EH (cell line): ENCODE measurements around the gene ARHGEF4.
A peak's percentile ranks its signal among the peaks of the same experiment; 100 is the strongest.

Experiments used
- DNase-seq: peaks from one replicate; pipeline ENCODE4 v3.0.0-alpha.2; 2015; ENCODE audit warnings: low read depth

The ARHGEF4 gene

GRCh38 chr2:130851624-130852382 is 15.1 kb downstream of the ARHGEF4 start:
- no peak for DNase-seq

DNA sequence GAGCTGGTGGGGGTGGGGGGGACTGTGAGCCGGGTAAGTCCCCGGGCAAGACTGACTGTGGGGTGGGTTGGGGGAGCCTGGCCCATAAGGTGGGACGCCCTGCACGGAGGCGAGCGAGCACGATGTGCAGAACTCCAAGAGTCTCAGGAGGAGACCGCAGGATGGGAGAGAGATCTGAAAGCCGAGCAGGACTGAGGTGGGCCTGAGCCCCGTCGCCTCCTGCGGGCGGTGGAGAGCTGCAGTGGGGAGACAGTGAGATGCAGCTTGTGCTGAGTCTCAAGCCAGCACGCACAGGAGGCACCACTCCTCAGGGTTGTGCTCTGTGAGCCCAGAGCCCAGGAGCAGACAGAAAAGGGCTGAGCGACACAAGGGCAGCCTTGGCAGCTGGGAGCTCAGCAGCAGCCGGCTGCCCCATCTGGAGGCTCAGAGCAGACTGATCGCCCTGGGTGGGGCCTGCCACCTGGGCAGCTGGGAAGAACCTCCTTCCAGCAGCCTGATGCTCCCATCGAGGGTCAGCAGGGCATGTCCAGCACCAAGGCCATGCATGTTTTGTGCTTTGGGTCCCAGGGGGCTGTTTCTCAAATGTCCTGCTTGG is 15.9 kb downstream of the ARHGEF4 start:
- no peak for DNase-seq

GRCh38 chr2:130853391-130853790 is 16.7 kb downstream of the ARHGEF4 start:
- DNase-seq: no peak

DNA sequence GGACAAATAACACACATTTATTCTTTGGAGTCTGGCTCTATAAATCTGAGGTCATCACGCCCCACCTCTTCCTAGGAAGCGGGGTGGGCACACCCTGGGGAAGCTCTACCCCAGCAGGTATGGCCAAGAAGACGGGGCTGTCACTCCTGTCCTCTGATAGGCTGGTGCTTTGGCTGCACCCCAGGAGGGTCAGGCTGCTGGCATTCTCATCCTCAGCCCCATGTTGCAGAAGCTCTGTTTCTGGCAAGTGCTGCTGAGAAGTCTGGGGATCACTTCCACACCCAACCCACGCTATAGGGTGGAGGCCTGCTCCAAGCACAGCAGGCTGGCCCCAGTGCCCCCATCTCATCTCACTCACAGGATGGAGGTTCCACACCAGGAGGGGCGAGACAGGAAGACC is 17.6 kb downstream of the ARHGEF4 start:
- no peak for DNase-seq

DNA sequence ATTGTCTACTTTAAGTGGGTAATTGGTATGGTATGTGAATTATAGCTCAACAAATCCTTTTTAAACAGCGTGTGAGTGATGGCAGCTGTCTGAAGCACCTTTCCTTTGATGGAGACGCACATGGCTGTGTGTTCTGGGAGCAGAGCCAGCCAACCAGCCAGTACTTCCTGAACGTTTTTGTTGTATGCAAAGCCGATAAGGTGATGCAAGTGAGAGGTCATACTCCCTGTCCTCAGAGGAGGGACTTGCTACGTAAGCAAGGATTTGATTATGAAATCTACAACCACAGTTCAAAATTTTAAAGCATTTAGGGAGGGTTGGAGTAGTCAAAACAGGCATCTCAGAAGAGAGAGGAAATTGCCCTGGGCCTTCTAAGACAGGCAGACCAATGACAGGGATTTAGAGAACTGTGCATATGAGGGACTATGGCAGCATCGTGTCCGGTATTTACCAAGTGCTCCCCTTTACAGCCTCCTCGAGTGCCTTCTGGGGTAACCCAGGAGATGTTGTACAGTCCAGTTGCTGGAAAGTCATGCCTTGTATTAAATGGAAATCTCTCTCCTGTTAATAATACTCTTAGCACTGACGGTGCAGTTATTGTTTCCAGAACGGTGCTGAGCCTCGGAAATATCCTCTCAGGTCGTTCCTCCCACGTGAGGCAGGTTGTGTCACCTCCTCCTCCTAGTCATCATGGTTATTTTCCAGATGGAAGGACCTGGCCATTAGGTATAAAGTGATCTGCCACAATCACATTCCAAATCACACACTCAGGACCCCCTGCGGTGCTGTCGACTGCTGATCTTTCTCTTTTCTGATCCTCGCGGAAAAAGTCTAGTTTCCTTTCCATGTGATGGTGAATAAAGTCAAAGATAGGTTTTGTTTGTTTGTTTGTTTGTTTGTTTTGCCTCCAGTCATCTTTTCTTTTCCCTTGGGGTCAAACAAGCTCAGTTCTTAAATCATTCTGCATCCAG is 28.4 kb downstream of the ARHGEF4 start:
- peak; percentile 48 for DNase-seq

DNA sequence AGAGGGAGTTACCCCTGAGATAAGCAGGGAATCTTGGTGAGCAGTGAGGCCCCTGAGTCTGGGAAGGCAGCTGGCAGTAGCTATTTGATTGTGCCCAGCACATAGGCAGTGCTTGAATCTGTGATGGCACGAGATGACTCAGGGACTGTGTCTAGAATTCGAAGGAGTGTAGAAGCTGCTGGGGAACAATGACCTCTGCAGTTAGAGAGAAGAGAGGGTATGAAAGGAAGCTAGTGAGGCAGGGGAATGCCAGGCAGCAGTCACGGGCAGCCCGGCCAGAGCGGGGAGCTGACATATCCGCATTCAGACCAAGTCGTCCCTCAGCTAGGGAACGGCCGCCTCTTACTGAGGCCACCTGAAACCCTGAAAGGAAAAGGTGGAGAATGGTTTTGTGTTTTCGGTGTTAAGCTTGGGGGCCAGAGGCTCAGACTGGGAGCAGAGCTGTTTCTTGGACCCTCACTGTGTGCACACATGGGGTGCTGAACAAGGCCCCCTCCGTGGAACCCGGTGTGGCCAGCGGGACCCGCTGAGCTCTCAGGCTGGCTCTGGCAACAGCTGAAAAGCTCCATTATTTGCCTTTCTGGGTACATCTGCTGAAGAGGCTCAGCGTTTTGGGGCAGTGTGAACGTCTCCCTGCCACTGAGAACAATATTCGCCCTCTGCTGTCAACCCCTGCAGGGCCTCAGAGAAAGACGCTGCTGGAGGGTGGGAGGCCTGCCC is 32.9 kb downstream of the ARHGEF4 start:
- no peak for DNase-seq

GRCh38 chr2:130870161-130870485 is 33.4 kb downstream of the ARHGEF4 start:
- DNase-seq: no peak

DNA sequence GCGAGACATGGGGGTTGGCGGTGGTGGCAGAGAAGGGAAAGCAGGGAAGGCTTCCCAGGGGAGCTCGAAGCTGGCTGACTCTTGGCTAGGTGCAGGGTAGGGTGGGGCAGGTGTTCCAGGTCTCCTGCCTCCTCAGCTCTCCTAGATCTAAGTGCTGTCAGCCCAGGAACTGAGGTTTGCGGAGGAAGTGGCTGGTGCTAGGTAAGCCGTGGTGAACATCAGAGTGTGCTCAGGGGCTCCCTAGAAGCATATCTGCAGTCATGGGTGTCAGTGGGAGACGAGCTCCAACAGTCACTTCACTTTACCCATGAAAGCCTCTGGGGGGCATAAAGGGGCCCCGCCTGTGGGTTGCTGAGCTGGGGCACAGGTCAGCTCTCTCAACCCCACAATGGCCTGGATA is 34.1 kb downstream of the ARHGEF4 start:
- DNase-seq: no peak

DNA sequence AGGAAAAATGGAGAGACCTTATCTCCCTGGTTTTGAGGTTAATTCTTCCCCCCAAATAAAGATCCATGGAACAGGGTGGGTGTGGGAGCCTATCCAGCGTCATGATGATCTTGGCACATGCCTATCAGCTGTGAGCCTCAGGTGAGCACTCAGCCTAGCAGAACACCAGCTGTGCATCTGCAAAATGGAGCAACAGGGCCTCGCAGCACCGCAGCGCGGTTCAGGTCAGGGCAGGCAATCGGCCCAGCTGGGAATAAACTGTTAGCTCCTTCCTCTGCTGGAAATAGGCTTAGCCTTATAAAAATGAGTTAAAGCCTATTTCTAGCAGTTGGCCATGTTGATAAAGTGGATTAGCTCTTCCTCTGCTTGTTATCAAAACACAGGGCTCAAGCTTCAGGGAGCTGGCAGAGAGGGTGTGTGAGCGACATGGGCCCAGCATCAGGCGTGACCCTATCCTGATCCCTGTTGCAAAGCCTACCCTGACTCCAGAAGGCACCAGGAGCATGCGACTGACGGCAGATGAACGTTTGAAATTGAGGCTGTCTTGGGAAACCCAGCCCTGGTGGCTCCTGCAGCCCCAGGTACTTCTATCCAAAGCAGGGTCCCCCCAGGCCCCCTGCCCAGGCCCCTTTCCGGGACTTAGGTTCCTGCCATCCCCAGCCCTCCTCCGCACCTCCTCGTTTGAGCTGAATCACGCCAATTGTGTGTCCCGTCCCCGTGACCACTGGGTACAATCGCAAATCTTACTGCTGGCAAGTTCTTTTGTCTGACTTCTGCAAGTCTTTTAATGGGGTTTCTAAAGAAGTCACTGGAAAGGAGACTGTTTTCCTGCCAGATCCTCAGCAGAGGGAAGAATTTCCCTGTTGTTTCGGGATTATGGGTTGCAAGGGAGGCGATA is 35.4 kb downstream of the ARHGEF4 start:
- no peak for DNase-seq

- no peak for DNase-seq
These were observed 36.0 kb downstream of the ARHGEF4 start for GRCh38 chr2:130872741-130873125.

DNA sequence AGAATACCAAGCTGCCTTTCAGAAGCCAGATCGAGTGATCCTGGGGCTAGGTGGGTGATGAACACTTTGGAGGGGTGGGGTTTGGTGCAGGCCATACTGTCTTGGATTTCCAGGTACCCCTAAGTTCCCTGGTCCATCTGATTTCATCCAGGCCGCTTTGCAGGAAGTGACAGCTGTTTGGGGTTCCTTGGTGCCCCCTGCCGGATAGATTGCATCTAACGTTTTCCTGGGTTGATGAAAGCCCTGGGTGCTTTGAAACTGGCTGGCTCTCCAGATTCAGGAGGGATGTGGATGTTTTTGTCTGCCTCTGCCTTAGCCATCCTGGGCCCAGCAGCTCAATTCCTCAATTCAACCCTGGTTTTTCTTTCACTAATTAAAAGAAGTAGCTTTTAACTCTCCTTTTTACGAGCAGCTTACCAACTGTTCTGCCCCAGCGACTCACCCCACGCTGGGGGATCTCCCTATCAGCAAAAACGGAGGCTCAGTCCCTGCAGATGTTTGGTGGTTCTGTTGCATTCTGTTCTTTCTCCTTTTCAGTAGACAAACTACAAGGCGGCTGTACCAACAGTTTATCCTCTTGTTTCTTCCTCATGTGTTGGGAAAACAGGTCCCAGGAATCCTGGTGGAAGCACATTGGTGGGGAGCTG is 37.1 kb downstream of the ARHGEF4 start:
- peak; percentile 72 for DNase-seq

DNA sequence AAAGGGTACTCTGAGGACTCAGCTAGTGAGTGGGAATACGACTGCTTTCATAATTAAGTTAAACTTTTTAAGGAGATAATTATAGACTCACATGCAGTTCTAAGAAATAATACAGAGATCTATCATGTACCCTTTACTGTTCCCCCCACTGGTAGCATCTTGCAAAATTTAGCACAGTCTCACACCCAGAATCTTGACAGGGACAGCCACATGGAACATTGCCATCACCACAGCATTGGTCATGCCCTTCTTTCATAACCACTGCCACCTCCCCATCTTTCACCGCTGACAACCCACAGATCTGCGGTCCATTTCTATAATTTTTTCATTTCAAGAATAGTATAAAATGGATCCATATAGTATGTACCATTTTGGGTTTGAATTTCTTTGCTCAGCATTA is 37.8 kb downstream of the ARHGEF4 start:
- no peak for DNase-seq

DNA sequence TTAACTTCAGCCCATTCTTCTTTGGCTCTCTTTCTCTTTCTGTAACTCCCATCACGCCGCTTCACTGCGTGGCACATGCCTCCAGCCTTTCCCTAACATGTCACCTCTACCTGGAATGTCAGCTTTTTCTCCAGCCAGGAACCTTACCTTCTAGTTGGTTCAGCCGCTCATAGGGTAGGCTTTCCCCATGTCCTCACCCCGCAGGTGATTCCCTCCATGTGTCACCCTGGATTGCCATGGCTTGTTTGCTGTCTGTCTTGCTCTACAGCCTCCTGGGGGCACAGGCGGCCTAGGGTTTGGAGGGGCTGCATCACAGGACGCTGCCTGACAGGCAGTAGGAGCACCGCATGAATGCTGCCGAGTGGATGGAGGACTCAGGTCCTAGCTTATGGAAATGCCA is 39.2 kb downstream of the ARHGEF4 start:
- DNase-seq: no peak

DNA sequence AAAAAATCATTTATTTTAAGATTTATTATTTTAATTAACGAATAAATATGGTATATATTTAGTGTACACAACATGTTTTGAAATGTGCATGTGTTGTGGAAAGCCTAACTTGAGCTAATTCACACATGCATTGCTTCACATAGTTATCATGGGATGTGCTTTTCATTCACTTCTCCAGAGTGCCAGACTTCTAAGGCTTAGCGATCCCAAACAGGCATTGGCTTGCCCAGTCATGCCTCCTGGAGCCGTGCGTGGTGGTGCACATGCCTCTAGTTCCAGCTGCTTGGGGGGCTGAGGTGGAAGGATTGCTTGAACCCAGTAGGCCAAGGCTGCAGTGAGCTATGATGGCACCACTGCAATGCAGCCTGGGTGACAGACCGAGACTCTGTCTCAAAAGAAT is 40.5 kb downstream of the ARHGEF4 start:
- DNase-seq: no peak

DNA sequence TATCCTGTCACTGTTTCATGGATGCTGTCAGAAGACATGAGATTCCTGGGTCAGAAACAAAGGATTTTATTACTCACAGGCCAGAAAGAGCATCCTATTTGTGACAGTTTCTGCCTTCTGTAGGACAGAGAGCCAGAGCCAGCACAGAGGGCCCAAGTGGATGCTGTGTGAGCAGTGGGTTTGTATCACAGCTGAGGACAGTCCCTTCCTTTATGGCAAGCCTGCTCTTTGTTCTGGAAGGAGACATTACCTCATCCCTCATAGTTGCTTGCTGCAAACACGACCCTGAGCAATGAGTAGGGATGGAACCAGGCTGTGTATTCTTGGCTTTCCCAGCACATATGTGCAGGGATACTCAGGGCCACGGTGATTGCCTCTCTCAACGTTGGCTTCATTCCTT is 41.6 kb downstream of the ARHGEF4 start:
- no peak for DNase-seq

GRCh38 chr2:130878933-130879332 is 42.2 kb downstream of the ARHGEF4 start:
- no peak for DNase-seq

GRCh38 chr2:130882111-130882690 is 45.5 kb downstream of the ARHGEF4 start:
- no peak for DNase-seq

DNA sequence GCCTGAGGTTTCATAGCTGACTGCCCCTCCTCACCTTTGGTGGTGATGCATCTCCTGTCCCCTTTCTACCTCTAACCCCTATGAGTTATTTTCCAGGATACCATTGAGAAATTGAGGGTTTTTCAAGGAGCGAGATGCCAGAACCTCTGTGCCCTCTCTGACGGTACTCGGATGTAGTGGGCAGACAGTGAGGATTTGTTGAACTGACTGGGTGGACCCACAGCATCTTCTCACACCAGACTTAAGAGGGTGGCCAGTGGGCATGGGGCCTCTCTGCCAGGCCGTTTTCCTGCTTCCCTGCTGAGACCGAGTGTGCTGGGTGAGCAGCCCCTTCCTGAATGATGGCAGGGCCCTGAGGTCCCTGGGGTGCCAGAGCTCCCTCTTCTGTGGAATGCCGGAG is 46.3 kb downstream of the ARHGEF4 start:
- no peak for DNase-seq

GRCh38 chr2:130883496-130883895 is 46.8 kb downstream of the ARHGEF4 start:
- DNase-seq: no peak

DNA sequence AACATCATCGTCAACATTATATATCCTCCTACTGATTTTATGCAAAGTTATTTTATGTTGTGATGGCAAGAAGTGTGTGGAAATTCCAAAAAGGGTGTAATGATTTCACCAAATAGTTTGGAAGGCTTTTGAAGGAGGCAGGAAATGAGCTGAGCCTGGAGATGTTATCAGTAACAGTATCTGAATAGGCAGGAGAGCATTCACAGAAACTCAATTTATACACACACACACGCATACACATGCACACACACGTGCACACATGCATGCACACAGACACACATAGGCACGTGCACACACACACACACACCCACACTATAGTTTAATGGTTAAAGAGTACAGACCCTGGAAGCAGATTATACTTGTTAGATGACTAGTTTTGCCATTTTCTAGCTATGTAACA is 47.3 kb downstream of the ARHGEF4 start:
- DNase-seq: no peak
